HG02981 (cell line): ENCODE data around the gene NPC1L1.

Experiments
- ATAC-seq: cut with Tn5 transposase; IDR thresholded peaks from one replicate; pipeline ENCODE4 v1.9.1; 2021; ENCODE audit warnings: mild to moderate bottlenecking, moderate library complexity; ENCODE audit not compliant: unreplicated experiment

NPC1L1 gene

GRCh38 chr7:44477063-44477830, 63.9 kb downstream of the NPC1L1 start:
- peak; percentile 86 for ATAC-seq

- ATAC-seq, result no peak
Observed at GRCh38 chr7:44476313-44476712, 64.8 kb downstream of the NPC1L1 start.

DNA sequence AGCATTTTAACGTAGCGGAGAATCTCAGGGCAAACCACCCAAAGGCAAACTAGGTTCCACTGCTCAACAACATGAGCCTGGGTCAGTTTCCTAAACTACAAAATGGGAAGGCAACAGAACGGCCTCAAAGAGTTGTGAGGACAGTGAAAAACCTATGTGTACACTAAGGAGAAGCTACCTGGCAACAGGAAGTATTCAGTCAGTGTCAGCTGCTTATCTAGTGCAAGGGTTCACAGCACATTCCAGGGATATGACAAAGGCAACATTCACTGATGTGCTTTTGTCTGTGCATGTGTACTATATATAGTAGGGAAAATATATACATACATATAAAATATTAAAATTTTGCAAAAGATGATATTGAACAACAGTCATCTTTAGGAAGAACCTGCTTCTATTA, 67.8 kb downstream of the NPC1L1 start:
- ATAC-seq, result no peak

DNA sequence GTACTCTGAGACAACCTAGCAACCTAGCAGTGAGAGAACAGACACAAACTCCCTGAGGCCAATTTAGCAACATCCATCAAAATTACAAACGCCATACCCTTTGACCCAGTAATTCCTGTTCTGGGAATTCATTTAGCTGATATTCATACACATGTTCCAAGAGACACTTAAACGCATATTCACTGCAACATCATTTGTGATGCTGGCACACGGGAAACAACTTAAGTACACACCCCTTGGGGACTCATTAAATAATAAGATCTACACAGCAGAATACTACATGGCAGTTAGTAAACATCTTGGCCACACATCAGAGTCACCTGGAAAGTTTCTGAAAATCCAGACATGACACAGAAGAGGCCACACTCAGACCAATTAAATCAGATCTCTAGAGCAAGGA, 68.3 kb downstream of the NPC1L1 start:
- no peak for ATAC-seq

- no peak for ATAC-seq
Observed at GRCh38 chr7:44471850-44472249, 69.3 kb downstream of the NPC1L1 start.

- no peak for ATAC-seq
Observed at GRCh38 chr7:44471436-44471835, 69.7 kb downstream of the NPC1L1 start.

DNA sequence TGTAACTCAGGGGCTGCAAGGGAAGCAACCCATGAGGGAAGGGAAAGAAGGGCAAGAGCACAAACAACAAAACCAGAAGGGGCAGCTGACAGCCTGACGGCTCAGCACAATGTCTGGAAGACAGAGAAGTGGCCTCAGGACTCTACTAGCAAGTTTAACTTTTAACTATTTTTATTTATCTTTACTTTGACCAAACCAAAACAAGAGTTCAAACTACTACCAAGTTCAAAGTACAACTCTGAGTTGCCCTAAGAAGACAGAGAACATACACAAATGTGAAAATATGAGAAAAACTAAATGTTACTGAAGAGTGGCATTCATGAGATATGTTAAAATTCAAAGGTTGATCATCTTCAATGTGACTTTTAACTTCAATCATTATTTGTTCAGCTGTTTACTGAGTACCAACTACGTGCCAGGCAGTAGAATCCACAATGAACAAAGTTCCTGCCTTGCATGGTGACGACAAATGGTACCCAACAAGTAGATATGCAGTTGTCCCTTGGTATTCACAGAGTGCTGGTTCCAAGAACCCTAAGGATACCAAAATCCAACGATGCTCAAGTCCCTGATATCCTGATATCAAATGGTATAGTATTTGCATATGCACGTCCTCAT, 70.4 kb downstream of the NPC1L1 start:
- ATAC-seq, result no peak

GRCh38 chr7:44470135-44470479, 71.0 kb downstream of the NPC1L1 start:
- no peak for ATAC-seq

- ATAC-seq, result no peak
Observed at GRCh38 chr7:44469461-44470134, 71.5 kb downstream of the NPC1L1 start.

GRCh38 chr7:44467217-44467548, 73.9 kb downstream of the NPC1L1 start:
- ATAC-seq, result no peak

- no peak for ATAC-seq
Observed at GRCh38 chr7:44466300-44467216, 74.6 kb downstream of the NPC1L1 start.

DNA sequence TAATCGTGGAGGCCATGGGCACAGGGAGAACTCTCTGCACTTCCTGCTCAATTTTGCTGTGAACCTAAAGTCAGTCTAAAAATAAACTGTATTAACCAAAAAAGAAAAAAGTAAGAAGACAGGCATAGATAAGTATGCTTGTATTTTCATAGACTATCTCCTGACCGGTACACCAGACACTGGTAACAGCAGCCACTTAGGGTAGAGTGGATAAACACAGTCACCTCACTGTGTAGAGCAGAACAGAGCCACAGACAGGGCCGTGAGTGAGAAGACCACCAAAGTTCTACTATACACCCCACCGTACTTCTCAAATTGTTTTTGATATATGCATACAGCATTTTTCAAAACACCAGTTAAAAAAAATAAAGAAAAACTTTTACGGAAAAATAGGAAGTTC, 75.6 kb downstream of the NPC1L1 start:
- ATAC-seq, result no peak

DNA sequence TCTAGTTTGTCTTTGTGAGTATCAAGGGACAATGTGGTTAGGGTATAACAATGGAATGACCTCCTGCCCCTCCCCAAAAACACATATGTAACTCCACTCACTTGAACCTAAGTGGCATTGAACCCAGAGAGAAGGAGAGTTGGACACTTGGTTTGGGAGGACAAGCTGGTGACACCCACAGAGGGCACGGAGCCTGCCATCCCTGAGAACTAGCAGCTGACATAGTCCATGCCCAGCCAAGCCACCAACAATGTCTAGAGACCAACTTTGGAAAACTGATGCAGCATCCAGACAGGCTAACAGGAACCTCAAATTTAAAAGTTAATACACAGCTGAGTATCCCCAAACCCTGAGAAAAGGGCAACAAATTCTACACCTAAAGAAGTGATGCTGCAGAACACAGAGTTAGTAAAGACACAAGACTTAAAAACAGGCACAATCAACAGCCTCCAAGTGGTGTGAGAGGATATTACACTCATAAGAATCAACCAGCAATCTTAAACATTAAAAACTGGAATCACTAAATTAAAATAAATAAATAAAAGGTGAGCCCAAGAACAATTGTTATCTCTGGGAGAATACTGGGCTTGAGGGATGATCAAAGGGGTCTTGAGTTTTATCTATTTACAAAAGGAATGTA, 77.8 kb downstream of the NPC1L1 start:
- no peak for ATAC-seq
